K562 (cell line): ENCODE data around the gene PLEKHM2. TPM values are rescaled to one million over a fixed set of nuclear protein-coding genes. Genes with fewer than 3 reads are reported as not detected.

Experiments
- ATAC-seq: fragments of 200-7000 bp; cut with Tn5 transposase; 3 replicates; pipeline ENCODE4 v1.9.1; 2020; ENCODE audit warnings: moderate library complexity
- BruUV-seq: library from RNA; stranded (reverse); fragments of 400-500 nt; replicated peaks from 2 replicates; lab custom pipeline; 2021; lab: Mats Ljungman, UMichigan
- CTCF ChIA-PET: fragments of 300-600 bp; formaldehyde crosslinking; extraction: SDS; loops from one replicate; lab custom pipeline; 2021; ENCODE audit warnings: low intra/inter-chr PET ratio; lab: Yijun Ruan, JAX
- POLR2A ChIA-PET: fragments of 300-600, 350-650 bp; sonication (Branson Sonifier 250); formaldehyde crosslinking; extraction: SDS; loops from one replicate; lab custom pipeline; 2021; ENCODE audit warnings: antibody characterized with exemption, inconsistent platforms; lab: Yijun Ruan, JAX
- DNase-seq, 4 experiments: peaks; one replicate each; pipeline versions ENCODE4 v3.0.0 to v3.0.0-alpha.2; 2011 to 2018; ENCODE audit warnings: low spot score in 3 of 4, mixed read lengths in 3 of 4; ENCODE audit errors: extremely low read depth in 1 of 4
- FAIRE-seq: peaks from 2 replicates; lab custom pipeline; 2011; peaks lifted over from hg19 to GRCh38; lab: Jason Lieb, UNC
- H2AFZ ChIP-seq: 2 replicates; pipeline ENCODE4 v1.6.0; 2011; ENCODE audit warnings: low read depth, low read length, control low read depth, inconsistent platforms
- H3K27ac ChIP-seq: fragments of 200-600 bp; 3 replicates; pipeline ENCODE4 v1.8.0; 2011; ENCODE audit warnings: low read depth, mild to moderate bottlenecking, control low read depth, inconsistent platforms, low read length, moderate library complexity, mixed read lengths; ENCODE audit errors: extremely low read depth
- H3K27me3 ChIP-seq, 2 experiments: fragments of 300-600 bp in 1 of 2; 2 replicates in 1 of 2; 3 replicates in 1 of 2; pipeline versions ENCODE4 v1.6.0 to v1.8.0; 2011; ENCODE audit warnings: inconsistent platforms in 2 of 2, low read length in 2 of 2, mild to moderate bottlenecking in 1 of 2, mixed read lengths in 1 of 2, moderate library complexity in 1 of 2; ENCODE audit not compliant: control insufficient read depth in 2 of 2, insufficient read depth in 2 of 2
- H3K36me3 ChIP-seq: fragments of 300-600 bp; 3 replicates; pipeline ENCODE4 v1.8.0; 2011; ENCODE audit warnings: mild to moderate bottlenecking, low read length, inconsistent platforms; ENCODE audit not compliant: control insufficient read depth, insufficient read depth
- H3K4me1 ChIP-seq, 2 experiments: fragments of 200-600 bp in 1 of 2; replicated peaks in 1 of 2; 2 replicates in 1 of 2; 3 replicates in 1 of 2; pipeline versions ENCODE4 v1.5.1 to v1.8.0; 2011; ENCODE audit warnings: inconsistent platforms in 2 of 2, low read length in 2 of 2, mild to moderate bottlenecking in 1 of 2, mixed read lengths in 1 of 2, moderate library complexity in 1 of 2; ENCODE audit not compliant: control insufficient read depth in 2 of 2, insufficient read depth in 2 of 2
- H3K4me2 ChIP-seq: 2 replicates; pipeline ENCODE4 v1.6.1; 2011; ENCODE audit warnings: low read length, control low read depth, inconsistent platforms, mixed read lengths; ENCODE audit not compliant: insufficient read depth
- H3K4me3 ChIP-seq: fragments of 200-600 bp; sonication (generic), shearing (Covaris generic); 2 replicates; pipeline ENCODE4 v1.5.1; 2016; ENCODE audit warnings: control low read depth, inconsistent platforms
- H3K79me2 ChIP-seq: fragments of 200-600 bp; 3 replicates; pipeline ENCODE4 v1.8.0; 2011; ENCODE audit warnings: low read length, inconsistent platforms; ENCODE audit not compliant: control insufficient read depth, insufficient read depth
- H3K9ac ChIP-seq, 2 experiments: 2 replicates each; pipeline versions ENCODE4 v1.6.0 to v1.6.1; 2011; ENCODE audit warnings: low read depth in 2 of 2, low read length in 2 of 2, control low read depth in 1 of 2, inconsistent platforms in 1 of 2, mild to moderate bottlenecking in 1 of 2, mixed read lengths in 1 of 2; ENCODE audit not compliant: insufficient read depth in 1 of 2
- H3K9me1 ChIP-seq: one replicate; pipeline ENCODE4 v1.6.0; 2011; ENCODE audit warnings: inconsistent platforms, mild to moderate bottlenecking, low read length, moderate library complexity; ENCODE audit not compliant: control insufficient read depth, insufficient read depth
- H3K9me3 ChIP-seq: replicated peaks from 2 replicates; pipeline ENCODE4 v1.5.1; 2011; ENCODE audit warnings: low read depth, low read length, inconsistent platforms; ENCODE audit not compliant: control insufficient read depth, insufficient read depth
- H4K20me1 ChIP-seq: replicated peaks from 2 replicates; pipeline ENCODE4 v1.6.1; 2011; ENCODE audit warnings: low read length, inconsistent platforms, mixed read lengths; ENCODE audit not compliant: control insufficient read depth, insufficient read depth
- CAMTA2 ChIP-seq: fragments of 250-450 bp; sonication (Bioruptor Pico); conservative IDR thresholded peaks from 2 replicates; pipeline ENCODE4 v1.5.1; 2022
- KAT7 ChIP-seq: sonication (generic); formaldehyde crosslinking; IDR thresholded peaks from 2 replicates; pipeline ENCODE4 v1.8.0; 2022; ENCODE audit warnings: missing genetic modification reagents, mild to moderate bottlenecking, borderline replicate concordance
- MCM3 ChIP-seq: fragments of 450-650 bp; IDR thresholded peaks from 2 replicates; pipeline ENCODE4 v1.6.1; 2016
- STAG1 ChIP-seq: sonication (generic); formaldehyde crosslinking; IDR thresholded peaks from 2 replicates; pipeline ENCODE4 v1.5.0; 2020; ENCODE audit warnings: missing genetic modification reagents, borderline replicate concordance
- ZBTB43 ChIP-seq: sonication (generic); formaldehyde crosslinking; IDR thresholded peaks from 2 replicates; pipeline ENCODE4 v1.8.0; 2023; ENCODE audit warnings: mild to moderate bottlenecking, missing genetic modification reagents
- WGBS: fragments of 100-300 bp; shearing (Covaris generic); methylation state at CpG from one replicate; pipeline ENCODE4 v1.1.6; 2016; ENCODE audit warnings: low coverage, mixed read lengths; ENCODE audit not compliant: insufficient coverage; ENCODE audit errors: missing lambda C conversion rate; 5-methylcytosine and 5-hydroxymethylcytosine counted together
- in situ Hi-C: fragments of 300-500 bp; cut with MboI; formaldehyde crosslinking; loops from 4 replicates; pipeline ENCODE4 v1.15.0; 2018; ENCODE audit warnings: inconsistent platforms, mixed read lengths
- intact Hi-C: fragments of 100-400 bp; cut with micrococcal nuclease; formaldehyde crosslinking; loops from 2 replicates; pipeline ENCODE4 v1.14.2; 2022
- polyA plus RNA-seq, 8 experiments: library from polyadenylated mRNA; depleted of rRNA in 4 of 8; stranded (reverse) in 5 of 8; unstranded in 3 of 8; fragments of >200 nt; fragmentation: Nextera tagmentation in 2 of 8; fragmentation: Illumina TruSeq in 1 of 8; extraction: Ambion mirVana in 2 of 8; extraction: Trizol in 1 of 8; gene quantifications; 2 replicates each; pipeline versions ENCODE4 v1.2.1 to v1.2.3, GENCODE V29; 2011 to 2014; ENCODE audit warnings: inconsistent platforms in 1 of 8, missing spikeins in 1 of 8
- total RNA-seq, 7 experiments: library from RNA; depleted of rRNA in 6 of 7; stranded (reverse); fragments of >200 nt in 6 of 7; fragmentation: Illumina TruSeq in 2 of 7; extraction: Trizol in 2 of 7; gene quantifications; 2 replicates each; pipeline versions ENCODE4 v1.2.1 to v1.2.3, GENCODE V29; 2011 to 2021; ENCODE audit warnings: low replicate concordance in 1 of 7
- TF ChIP-seq, protein P1 (sequence below): sonication (generic); formaldehyde crosslinking; IDR thresholded peaks from 2 replicates; pipeline ENCODE4 v1.8.0; 2023; ENCODE audit warnings: mild to moderate bottlenecking, missing genetic modification reagents

Gene PLEKHM2
- total and polyA plus RNA-seq, 9 of the 15 experiments (the other 6 are each of a cell fraction or from before 2014, with no cell fraction given), result 0.27 to 63.7 (median 33.2) TPM

- Histone ChIP-seq H3K4me1 (peaks cover 0 to 14% of the 10 kb centered on the region in 2 experiments; a peak in 2 of 5 replicates), H3K36me3 (no peaks in the 10 kb centered on the region), H3K9me3 (no peaks in the 10 kb centered on the region), H2AFZ (no peak overlapping the region), H3K27me3 (peaks cover 7 to 29% of the 10 kb centered on the region in 2 experiments; a peak in 3 of 5 replicates), H3K27ac (no peak overlapping the region), H4K20me1 (0 out of 2 replicates have a peak, but pooled peaks cover 4% of the 10 kb centered on the region), H3K4me3 (no peak overlapping the region), H3K9me1 (no peaks in the 10 kb centered on the region), H3K4me2 (no peak overlapping the region), H3K9ac (peak overlapping the region in 1 of 2 experiments; percentile 49; a peak in 2 of 4 replicates), H3K79me2 (no peaks in the 10 kb centered on the region)
- in situ Hi-C loops, result no loop called here
- no peak for FAIRE-seq
- BruUV-seq, result no TSS peak
- 8% methylated on average over 19 of the region's 19 CpGs for WGBS
- ChIA-PET POLR2A (interaction anchor here (0.6 to 1.9 kb wide), 2 partner anchors 12 to 1181 kb away, joined by 3 to 8 read pairs; no protein-coding TSS in a partner anchor), CTCF (no interaction called here)
- no peak for DNase-seq
- intact Hi-C loops, result no loop called here
- TF ChIP-seq KAT7 (no peak), CAMTA2 (CRISPR knock-in tag) (no peak), STAG1 (no peak), MCM3 (no peak), ZBTB43 (no peak)
- TF ChIP-seq, protein P1, sequence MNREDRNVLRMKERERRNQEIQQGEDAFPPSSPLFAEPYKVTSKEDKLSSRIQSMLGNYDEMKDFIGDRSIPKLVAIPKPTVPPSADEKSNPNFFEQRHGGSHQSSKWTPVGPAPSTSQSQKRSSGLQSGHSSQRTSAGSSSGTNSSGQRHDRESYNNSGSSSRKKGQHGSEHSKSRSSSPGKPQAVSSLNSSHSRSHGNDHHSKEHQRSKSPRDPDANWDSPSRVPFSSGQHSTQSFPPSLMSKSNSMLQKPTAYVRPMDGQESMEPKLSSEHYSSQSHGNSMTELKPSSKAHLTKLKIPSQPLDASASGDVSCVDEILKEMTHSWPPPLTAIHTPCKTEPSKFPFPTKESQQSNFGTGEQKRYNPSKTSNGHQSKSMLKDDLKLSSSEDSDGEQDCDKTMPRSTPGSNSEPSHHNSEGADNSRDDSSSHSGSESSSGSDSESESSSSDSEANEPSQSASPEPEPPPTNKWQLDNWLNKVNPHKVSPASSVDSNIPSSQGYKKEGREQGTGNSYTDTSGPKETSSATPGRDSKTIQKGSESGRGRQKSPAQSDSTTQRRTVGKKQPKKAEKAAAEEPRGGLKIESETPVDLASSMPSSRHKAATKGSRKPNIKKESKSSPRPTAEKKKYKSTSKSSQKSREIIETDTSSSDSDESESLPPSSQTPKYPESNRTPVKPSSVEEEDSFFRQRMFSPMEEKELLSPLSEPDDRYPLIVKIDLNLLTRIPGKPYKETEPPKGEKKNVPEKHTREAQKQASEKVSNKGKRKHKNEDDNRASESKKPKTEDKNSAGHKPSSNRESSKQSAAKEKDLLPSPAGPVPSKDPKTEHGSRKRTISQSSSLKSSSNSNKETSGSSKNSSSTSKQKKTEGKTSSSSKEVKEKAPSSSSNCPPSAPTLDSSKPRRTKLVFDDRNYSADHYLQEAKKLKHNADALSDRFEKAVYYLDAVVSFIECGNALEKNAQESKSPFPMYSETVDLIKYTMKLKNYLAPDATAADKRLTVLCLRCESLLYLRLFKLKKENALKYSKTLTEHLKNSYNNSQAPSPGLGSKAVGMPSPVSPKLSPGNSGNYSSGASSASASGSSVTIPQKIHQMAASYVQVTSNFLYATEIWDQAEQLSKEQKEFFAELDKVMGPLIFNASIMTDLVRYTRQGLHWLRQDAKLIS (CRISPR knock-in tag), result no peak
- ATAC-seq, result peak; percentile 14; the same call in 2 of the 3 replicates
These were observed 65.5 kb downstream of the PLEKHM2 start for GRCh38 chr1:15749399-15750291.
